ENCODE measurements around the gene SPIN2B. TPM values are rescaled to one million over a fixed set of nuclear protein-coding genes. Genes with fewer than 3 reads are reported as not detected.
"Not testable (repeated sequence)": the region's sequence is repeated elsewhere in the genome, so short reads cannot be mapped to it uniquely, and the experiment has no call there.

The SPIN2B gene
- total and polyA plus RNA-seq, 2 of the 4 experiments (the other 2 are of a cell fraction) = 3.0 to 9.3 TPM

- Histone ChIP-seq H3K4me3 (ENCODE audit: insufficient read depth, low read depth, low read length) (no peak overlapping the region), H3K9me3 (ENCODE audit: control insufficient read depth, insufficient read depth, low read length) (no peaks in the 10 kb centered on the region), H4K91ac (ENCODE audit: insufficient read depth, low read depth, low read length) (no peak overlapping the region), H2BK20ac (ENCODE audit: low read depth, low read length) (no peak overlapping the region), H2BK15ac (ENCODE audit: low read depth, low read length) (no peak overlapping the region), H4K20me1 (ENCODE audit: insufficient read depth, low read length) (no peaks in the 10 kb centered on the region), H3K4ac (ENCODE audit: low read depth, low read length) (no peak overlapping the region), H2AFZ (replicated peaks; ENCODE audit: low read length, poor library complexity) (no peak overlapping the region), H3K4me2 (ENCODE audit: low read depth, low read length) (no peak overlapping the region), H3K23ac (ENCODE audit: low read depth, low read length) (no peak overlapping the region), H2AK9ac (replicated peaks; ENCODE audit: low read depth, low read length, poor library complexity) (no peak overlapping the region), H3K9ac (ENCODE audit: low read depth, low read length) (no peak overlapping the region), H3K9me1 (ENCODE audit: insufficient read depth, low read length) (no peaks in the 10 kb centered on the region), H3K56ac (ENCODE audit: extremely low read depth, insufficient read depth, low read length) (no peak overlapping the region), H3K14ac (replicated peaks; ENCODE audit: low read depth, low read length) (no peak overlapping the region), H3K79me1 (ENCODE audit: low read depth in 1 of 2, low read length in 2 of 2) (no peaks in the 10 kb centered on the region), H2BK5ac (ENCODE audit: low read depth, low read length, poor library complexity, severe bottlenecking) (no peak overlapping the region), H3K27me3 (ENCODE audit: control insufficient read depth, insufficient read depth, low read length) (no peaks in the 10 kb centered on the region), H2BK120ac (ENCODE audit: low read depth, low read length) (no peak overlapping the region), H4K5ac (ENCODE audit: low read depth, low read length) (no peak overlapping the region), H3K36me3 (ENCODE audit: control insufficient read depth, insufficient read depth, low read length) (no peaks in the 10 kb centered on the region), H3K18ac (ENCODE audit: low read depth, low read length) (no peak overlapping the region), H3K27ac (ENCODE audit: insufficient read depth, low read length) (no peak overlapping the region), H2AK5ac (ENCODE audit: low read depth, low read length) (no peak overlapping the region), H3K4me1 (ENCODE audit: control insufficient read depth, insufficient read depth, low read length) (no peaks in the 10 kb centered on the region), H4K8ac (ENCODE audit: low read depth in 2 of 2, low read length in 2 of 2) (no peak overlapping the region)
- DNase-seq (no peak), ATAC-seq (ENCODE audit: low read depth) (no peak)
- WGBS, 2 experiments (ENCODE audit: extremely low coverage in 2 of 2, insufficient read length in 1 of 2) = no CpG with 5 or more reads among the region's 3 CpGs
- ChIA-PET POLR2A (ENCODE audit: unreplicated experiment) (no interaction called here), CTCF (no interaction called here)
- dilution Hi-C loops (cut with HindIII; ENCODE audit: low sequenced_read_pairs, unreplicated experiment) = no loop called here
- in situ Hi-C loops (cut with MboI; ENCODE audit: low sequenced_read_pairs) = loop anchor here (25.0 kb wide), 1 partner anchor 291 kb away; no protein-coding TSS in a partner anchor
- intact Hi-C loops (cut with micrococcal nuclease) = no loop called here
- BruUV-seq (replicated peaks) = no TSS peak
- TF ChIP-seq RFX5 (IDR thresholded peaks at IDR 0.05; ENCODE audit: low read depth, low read length) = no peak
- no peak for TF ChIP-seq CEBPB (IDR thresholded peaks at IDR 0.05; ENCODE audit: low read depth, low read length)
Measured at GRCh38 chrX:57103489-57103888, 17.9 kb downstream of the SPIN2B start.

GRCh38 chrX:57102918-57103317, 18.4 kb downstream of the SPIN2B start:
- H3K27me3 ChIP-seq (ENCODE audit: control insufficient read depth, insufficient read depth, low read length); dilution Hi-C loops (cut with HindIII; ENCODE audit: low sequenced_read_pairs, unreplicated experiment); H2BK120ac ChIP-seq (ENCODE audit: low read depth, low read length); H3K9ac ChIP-seq (ENCODE audit: low read depth, low read length); H3K79me1 ChIP-seq (ENCODE audit: low read depth in 1 of 2, low read length in 2 of 2); H2BK5ac ChIP-seq (ENCODE audit: low read depth, low read length, poor library complexity, severe bottlenecking); H3K18ac ChIP-seq (ENCODE audit: low read depth, low read length); H2AFZ ChIP-seq (replicated peaks; ENCODE audit: low read length, poor library complexity); H3K36me3 ChIP-seq (ENCODE audit: control insufficient read depth, insufficient read depth, low read length); H2AK5ac ChIP-seq (ENCODE audit: low read depth, low read length); DNase-seq; H2BK15ac ChIP-seq (ENCODE audit: low read depth, low read length); H3K4me3 ChIP-seq (ENCODE audit: insufficient read depth, low read depth, low read length); CTCF ChIA-PET; H3K4me2 ChIP-seq (ENCODE audit: low read depth, low read length); H4K8ac ChIP-seq (ENCODE audit: low read depth in 2 of 2, low read length in 2 of 2); H3K27ac ChIP-seq (ENCODE audit: insufficient read depth, low read length); H4K20me1 ChIP-seq (ENCODE audit: insufficient read depth, low read length); POLR2A ChIA-PET (ENCODE audit: unreplicated experiment); H2AK9ac ChIP-seq (replicated peaks; ENCODE audit: low read depth, low read length, poor library complexity); H4K91ac ChIP-seq (ENCODE audit: insufficient read depth, low read depth, low read length); H3K9me3 ChIP-seq (ENCODE audit: control insufficient read depth, insufficient read depth, low read length); BruUV-seq (replicated peaks); H2BK20ac ChIP-seq (ENCODE audit: low read depth, low read length); ATAC-seq (ENCODE audit: low read depth); H3K4me1 ChIP-seq (ENCODE audit: control insufficient read depth, insufficient read depth, low read length); H3K23ac ChIP-seq (ENCODE audit: low read depth, low read length); H3K14ac ChIP-seq (replicated peaks; ENCODE audit: low read depth, low read length); H3K4ac ChIP-seq (ENCODE audit: low read depth, low read length); H3K56ac ChIP-seq (ENCODE audit: extremely low read depth, insufficient read depth, low read length); H4K5ac ChIP-seq (ENCODE audit: low read depth, low read length); intact Hi-C loops (cut with micrococcal nuclease); H3K9me1 ChIP-seq (ENCODE audit: insufficient read depth, low read length): not testable (repeated sequence)
- in situ Hi-C loops (cut with MboI; ENCODE audit: low sequenced_read_pairs) = loop anchor here (25.0 kb wide), 1 partner anchor 291 kb away; no protein-coding TSS in a partner anchor
- WGBS, 2 experiments (ENCODE audit: extremely low coverage in 2 of 2, insufficient read length in 1 of 2) = 59% methylated on average over 4 of the region's 6 CpGs; no CpG with 5 or more reads in 1 of the 2 experiments

Measured in IMR-90 (cell line).